ENCODE measurements around the gene GRIN2A.
A peak's percentile ranks its signal among the peaks of the same experiment; 100 is the strongest.

The GRIN2A gene

GRCh38 chr16:9846362-9847099, 335.7 kb downstream of the GRIN2A start:
- ChIA-PET POLR2A (no interaction called here), CTCF (interaction anchor here (1.2 kb wide), 1 partner anchor 10 kb away, joined by 4 read pairs; no protein-coding TSS in a partner anchor)
- TF ChIP-seq CTCF (IDR thresholded peaks at IDR 0.05; ENCODE audit: control extremely low read depth, extremely low read depth, low read depth, missing control alignments) = no peak
- DNase-seq (ENCODE audit: extremely low spot score) = no peak

GRCh38 chr16:9845661-9846361, 336.4 kb downstream of the GRIN2A start:
- DNase-seq (ENCODE audit: extremely low spot score) = no peak
- CTCF ChIA-PET = interaction anchor here (1.2 kb wide), 1 partner anchor 10 kb away, joined by 4 read pairs; no protein-coding TSS in a partner anchor
- POLR2A ChIA-PET = no interaction called here
- no peak for TF ChIP-seq CTCF (IDR thresholded peaks at IDR 0.05; ENCODE audit: control extremely low read depth, extremely low read depth, low read depth, missing control alignments)

GRCh38 chr16:9844361-9844760, 337.9 kb downstream of the GRIN2A start:
- ChIA-PET CTCF (no interaction called here), POLR2A (no interaction called here)
- TF ChIP-seq CTCF (IDR thresholded peaks at IDR 0.05; ENCODE audit: control extremely low read depth, extremely low read depth, low read depth, missing control alignments) = no peak
- DNase-seq (ENCODE audit: extremely low spot score) = no peak

GRCh38 chr16:9843424-9844018, 338.7 kb downstream of the GRIN2A start:
- CTCF ChIA-PET = interaction anchor here (2.0 kb wide), 1 partner anchor 16 kb away, joined by 6 read pairs; no protein-coding TSS in a partner anchor
- DNase-seq (ENCODE audit: extremely low spot score) = no peak
- no peak for TF ChIP-seq CTCF (IDR thresholded peaks at IDR 0.05; ENCODE audit: control extremely low read depth, extremely low read depth, low read depth, missing control alignments)
- POLR2A ChIA-PET = no interaction called here

- DNase-seq (ENCODE audit: extremely low spot score) = peak; percentile 23
- ChIA-PET CTCF (interaction anchor here (1.5 kb wide), 1 partner anchor 12 kb away, joined by 5 read pairs; no protein-coding TSS in a partner anchor), POLR2A (no interaction called here)
- TF ChIP-seq CTCF (IDR thresholded peaks at IDR 0.05; ENCODE audit: control extremely low read depth, extremely low read depth, low read depth, missing control alignments) = no peak
Observed at GRCh38 chr16:9840761-9841665, 341.2 kb downstream of the GRIN2A start.

GRCh38 chr16:9837481-9837880, 344.7 kb downstream of the GRIN2A start:
- DNase-seq (ENCODE audit: extremely low spot score) = no peak
- CTCF ChIA-PET = interaction anchor here (1.4 kb wide), 1 partner anchor 24 kb away, joined by 3 read pairs; no protein-coding TSS in a partner anchor
- TF ChIP-seq CTCF (IDR thresholded peaks at IDR 0.05; ENCODE audit: control extremely low read depth, extremely low read depth, low read depth, missing control alignments) = no peak
- POLR2A ChIA-PET = no interaction called here
